ENCODE results near the gene UBE2D2. TPM values are rescaled to one million over a fixed set of nuclear protein-coding genes. Genes with fewer than 3 reads are reported as not detected.

UBE2D2 gene
- total and polyA plus RNA-seq, 10 of the 15 experiments (the other 5 are each of a cell fraction or from before 2014, with no cell fraction given): 58.6 to 245 (median 128) TPM

GRCh38 chr5:139666551-139666950, 105.4 kb downstream of the UBE2D2 start:
- no TSS peak for BruUV-seq (replicated peaks)

More at GRCh38 chr5:139666551-139666950, 105.4 kb downstream of the UBE2D2 start:
- H4K20me1 ChIP-seq (ENCODE audit: control insufficient read depth, insufficient read depth): peaks cover 4% of the 10 kb centered on the region; the same call in 1 of the 2 replicates
- H3K36me3 ChIP-seq (ENCODE audit: control insufficient read depth in 2 of 2, insufficient read depth in 2 of 2, low read length in 1 of 2): peaks cover 3 to 17% of the 10 kb centered on the region in 2 experiments; a peak in 2 of 4 replicates
- ChIA-PET CTCF (interaction anchor here (0.8 to 13.8 kb wide), 7 partner anchors 12 to 104 kb away, joined by 3 to 186 read pairs (median 5); no protein-coding TSS in a partner anchor), SMC1A (ENCODE audit: uncharacterized antibody, unreplicated experiment) (interaction anchor here (1.2 to 13.6 kb wide), 5 partner anchors 7 to 81 kb away, joined by 5 to 151 read pairs (median 62); partner anchors contain the start of gene CXXC5), POLR2A (interaction anchor here (0.6 to 16.9 kb wide), 8 partner anchors 8 to 114 kb away, joined by 3 to 163 read pairs (median 10); partner anchors contain the start of gene CXXC5), RAD21 (ENCODE audit: unreplicated experiment) (interaction anchor here (1.2 to 14.6 kb wide), 7 partner anchors 7 to 244 kb away, joined by 3 to 186 read pairs (median 43); no protein-coding TSS in a partner anchor)
- H3K4me1 ChIP-seq (ENCODE audit: control insufficient read depth, insufficient read depth, low read length): peaks cover 81% of the 10 kb centered on the region
- H3K9me3 ChIP-seq (replicated peaks; ENCODE audit: control insufficient read depth, insufficient read depth, low read length): no peaks in the 10 kb centered on the region
- FAIRE-seq (no peak), DNase-seq (ENCODE audit: low read depth, low spot score) (no peak), ATAC-seq (no peak)
- in situ Hi-C loops (cut with MboI): no loop called here
- WGBS (ENCODE audit: insufficient coverage, insufficient replicate concordance, low lambda C conversion rate, missing lambda C conversion rate): 30% methylated on average over 7 of the region's 7 CpGs
- TF ChIP-seq POLR2AphosphoS5 (IDR thresholded peaks at IDR 0.05; ENCODE audit: low read length) (peak; percentile 39; the same call in 1 of the 2 replicates), BCL11A (IDR thresholded peaks at IDR 0.05; ENCODE audit: low read depth, low read length) (no peak), ZNF207 (IDR thresholded peaks at IDR 0.05; ENCODE audit: borderline replicate concordance) (no peak), MEF2A (IDR thresholded peaks at IDR 0.05; ENCODE audit: insufficient read depth, low read depth, low read length) (no peak), SMARCA5 (IDR thresholded peaks at IDR 0.05) (no peak), CTCF (IDR thresholded peaks at IDR 0.05 in 2 of 3, conservative IDR thresholded peaks at IDR 0.05 in 1 of 3; ENCODE audit: control insufficient read depth in 2 of 3, extremely low read depth in 1 of 3, insufficient read depth in 1 of 3, low read depth in 3 of 3, low read length in 3 of 3) (no peak)
- intact Hi-C loops (cut with micrococcal nuclease; ENCODE audit: unreplicated experiment): no loop called here
- no peak overlapping the region for H3K9ac ChIP-seq (ENCODE audit: control insufficient read depth, insufficient read depth, low read length)
- no peaks in the 10 kb centered on the region for H3K27me3 ChIP-seq (replicated peaks in 1 of 2; ENCODE audit: control insufficient read depth in 2 of 2, insufficient read depth in 2 of 2, low read length in 1 of 2)
- H3K4me2 ChIP-seq (ENCODE audit: control insufficient read depth, insufficient read depth): peak overlapping the region; percentile 92
- no peak overlapping the region for H3K4me3 ChIP-seq
- H3K79me2 ChIP-seq (ENCODE audit: control insufficient read depth, insufficient read depth, low read length): peaks cover 100% of the 10 kb centered on the region
- peak overlapping the region; percentile 99 for H3K27ac ChIP-seq (ENCODE audit: control insufficient read depth, insufficient read depth)
- H2AFZ ChIP-seq (ENCODE audit: control insufficient read depth, low read depth, low read length): no peak overlapping the region
